CD4-positive, alpha-beta T cell treated with Interleukin-4 for 1 hour (primary cell): ENCODE measurements around the gene ZBTB14.

Experiments used
- DNase-seq, 2 donors: peaks; one replicate each; pipeline ENCODE4 v3.0.0-alpha.2; 2020 to 2022

ZBTB14 gene

GRCh38 chr18:5288517-5288935 lies 7.0 kb downstream of the ZBTB14 start:
- DNase-seq: no peak

- no peak for DNase-seq
Observed at GRCh38 chr18:5287854-5288253, 7.7 kb downstream of the ZBTB14 start.

GRCh38 chr18:5286525-5286924 lies 9.0 kb downstream of the ZBTB14 start:
- DNase-seq: no peak

- no peak for DNase-seq
Observed at GRCh38 chr18:5285326-5285725, 10.2 kb downstream of the ZBTB14 start.

- no peak for DNase-seq
Observed at GRCh38 chr18:5284808-5285207, 10.7 kb downstream of the ZBTB14 start.

- DNase-seq: no peak
Observed at GRCh38 chr18:5282770-5283169, 12.8 kb downstream of the ZBTB14 start.

GRCh38 chr18:5276947-5277346 lies 18.6 kb downstream of the ZBTB14 start:
- DNase-seq: no peak

- DNase-seq: no peak
Observed at GRCh38 chr18:5275872-5276271, 19.7 kb downstream of the ZBTB14 start.

GRCh38 chr18:5268874-5269273 lies 26.7 kb downstream of the ZBTB14 start:
- DNase-seq: no peak

GRCh38 chr18:5266721-5267120 lies 28.8 kb downstream of the ZBTB14 start:
- DNase-seq: no peak

GRCh38 chr18:5253910-5254309 lies 41.6 kb downstream of the ZBTB14 start:
- no peak for DNase-seq

- DNase-seq: no peak
Observed at GRCh38 chr18:5251117-5251516, 44.4 kb downstream of the ZBTB14 start.

GRCh38 chr18:5250603-5251002 lies 44.9 kb downstream of the ZBTB14 start:
- DNase-seq: no peak

GRCh38 chr18:5244941-5245340 lies 50.6 kb downstream of the ZBTB14 start:
- DNase-seq: no peak

- no peak for DNase-seq
Observed at GRCh38 chr18:5239447-5239846, 56.1 kb downstream of the ZBTB14 start.
